Muscle of leg (tissue), 11 donors: Measurements from ENCODE around the gene RBM4B. TPM values are rescaled to one million over a fixed set of nuclear protein-coding genes. Genes with fewer than 3 reads are reported as not detected.
A peak's percentile ranks its signal among the peaks of the same experiment; 100 is the strongest.

ENCODE experiments used
- DNase-seq: peaks from one replicate; pipeline ENCODE4 v3.0.0; 2013
- H3K27ac ChIP-seq: one replicate; pipeline ENCODE4 v1.5.1; 2013; ENCODE audit warnings: mild to moderate bottlenecking, low read length, control low read depth
- H3K27me3 ChIP-seq: one replicate; pipeline ENCODE4 v1.6.1; 2013; ENCODE audit warnings: low read length; ENCODE audit not compliant: control insufficient read depth, insufficient read depth
- H3K36me3 ChIP-seq: one replicate; pipeline ENCODE4 v1.6.1; 2013; ENCODE audit warnings: low read length; ENCODE audit not compliant: control insufficient read depth, insufficient read depth
- H3K4me1 ChIP-seq: one replicate; pipeline ENCODE4 v1.6.1; 2013; ENCODE audit warnings: low read length; ENCODE audit not compliant: control insufficient read depth, insufficient read depth
- H3K4me3 ChIP-seq: one replicate; pipeline ENCODE4 v1.5.1; 2013; ENCODE audit warnings: low read length, control low read depth
- H3K9me3 ChIP-seq: replicated peaks from 2 replicates; pipeline ENCODE4 v1.6.1; 2013; ENCODE audit warnings: low read depth, low read length; ENCODE audit not compliant: control insufficient read depth
- WGBS: methylation state at CpG from one replicate; pipeline ENCODE4 v1.1.5; 2013; ENCODE audit warnings: missing lambda C conversion rate; ENCODE audit not compliant: insufficient coverage; 5-methylcytosine and 5-hydroxymethylcytosine counted together
- polyA plus RNA-seq, 8 donors: library from polyadenylated mRNA; unstranded; fragments of 120-200 nt; gene quantifications; one replicate each; pipeline versions ENCODE4 v1.2.1 to v1.2.3, GENCODE V29; 2013; ENCODE audit warnings: inconsistent platforms in 1 of 8, low replicate concordance in 1 of 8; ENCODE audit not compliant: insufficient read length in 8 of 8, insufficient read depth in 1 of 8
- total RNA-seq: library from RNA; stranded (reverse); fragments of 120-200 nt; gene quantifications from one replicate; pipeline ENCODE4 v1.2.4, GENCODE V29; 2013

The RBM4B gene
- total and polyA plus RNA-seq, 9 donors: 26.7 to 42.8 (median 31.1) TPM

DNA sequence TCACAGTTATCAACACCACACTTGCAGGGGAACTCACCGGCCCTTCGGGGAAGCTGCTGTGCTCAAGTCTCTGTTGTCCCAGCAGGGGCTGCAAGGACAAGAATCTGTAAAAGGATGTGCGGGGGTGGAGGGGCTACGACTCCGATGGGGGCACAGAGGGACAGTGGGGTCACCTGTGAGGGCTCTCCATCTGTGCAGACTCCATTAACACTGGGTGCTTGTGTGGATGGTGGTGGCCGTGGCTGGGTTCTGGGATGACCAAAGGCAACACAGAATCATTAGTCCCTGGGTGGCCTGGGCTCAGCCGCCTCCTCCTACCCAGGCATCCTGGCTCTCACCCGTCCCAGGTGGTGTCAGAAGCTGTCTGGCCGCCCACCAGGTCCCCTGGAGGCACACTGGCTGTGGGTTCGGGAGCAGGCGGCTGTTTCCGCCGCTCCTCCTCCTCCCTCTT lies 10.2 kb upstream of the RBM4B start:
- no peak overlapping the region for H3K4me3 ChIP-seq
- no peaks in the 10 kb centered on the region for H3K9me3 ChIP-seq
- DNase-seq: no peak
- H3K36me3 ChIP-seq: peaks cover 3% of the 10 kb centered on the region
- WGBS: 75% methylated on average over 6 of the region's 13 CpGs
- H3K4me1 ChIP-seq: peaks cover 10% of the 10 kb centered on the region
- no peak overlapping the region for H3K27ac ChIP-seq
- H3K27me3 ChIP-seq: no peaks in the 10 kb centered on the region

- peaks cover 3% of the 10 kb centered on the region for H3K36me3 ChIP-seq
- no peak overlapping the region for H3K4me3 ChIP-seq
- peaks cover 10% of the 10 kb centered on the region for H3K4me1 ChIP-seq
- no peak for DNase-seq
- WGBS: 91% methylated on average over 22 of the region's 33 CpGs
- no peaks in the 10 kb centered on the region for H3K27me3 ChIP-seq
- no peaks in the 10 kb centered on the region for H3K9me3 ChIP-seq
- H3K27ac ChIP-seq: no peak overlapping the region
Measured at GRCh38 chr11:66686801-66687750, 9.4 kb upstream of the RBM4B start.

- no peak for DNase-seq
- Histone ChIP-seq H3K27ac (no peak overlapping the region), H3K27me3 (no peaks in the 10 kb centered on the region), H3K4me1 (peaks cover 10% of the 10 kb centered on the region), H3K36me3 (peaks cover 3% of the 10 kb centered on the region), H3K9me3 (no peaks in the 10 kb centered on the region), H3K4me3 (no peak overlapping the region)
- WGBS: 63% methylated on average over 12 of the region's 15 CpGs
Measured at GRCh38 chr11:66686100-66686785, 8.6 kb upstream of the RBM4B start.

GRCh38 chr11:66685276-66686099 lies 7.8 kb upstream of the RBM4B start:
- Histone ChIP-seq H3K27me3 (no peaks in the 10 kb centered on the region), H3K9me3 (no peaks in the 10 kb centered on the region), H3K27ac (no peak overlapping the region), H3K36me3 (peaks cover 3% of the 10 kb centered on the region), H3K4me1 (peaks cover 10% of the 10 kb centered on the region), H3K4me3 (no peak overlapping the region)
- 82% methylated on average over 25 of the region's 27 CpGs for WGBS
- no peak for DNase-seq

DNA sequence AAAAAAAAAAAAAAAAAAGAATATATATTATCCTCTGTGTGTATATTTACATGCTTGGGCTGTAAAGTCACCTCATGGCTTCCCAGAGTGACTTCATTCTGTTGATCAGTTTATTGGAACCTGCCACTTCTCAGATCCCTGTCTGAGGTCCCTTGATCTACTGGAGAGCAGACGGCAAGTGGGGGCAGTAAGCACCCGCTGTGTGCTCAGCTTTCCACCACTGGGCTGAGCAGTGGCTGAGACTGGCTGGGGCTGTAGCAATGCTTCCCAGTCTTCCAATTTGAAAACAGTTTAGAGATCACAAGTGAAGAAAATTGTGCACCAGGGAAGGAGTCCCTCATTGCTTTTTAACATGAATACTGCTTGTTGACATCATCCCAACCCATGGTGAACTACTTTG lies 6.9 kb upstream of the RBM4B start:
- Histone ChIP-seq H3K4me1 (peaks cover 10% of the 10 kb centered on the region), H3K4me3 (no peak overlapping the region), H3K27ac (no peak overlapping the region), H3K9me3 (no peaks in the 10 kb centered on the region), H3K27me3 (no peaks in the 10 kb centered on the region), H3K36me3 (no peaks in the 10 kb centered on the region)
- whole genome bisulfite sequencing: 91% methylated on average over 2 of the region's 2 CpGs
- DNase-seq: no peak

DNA sequence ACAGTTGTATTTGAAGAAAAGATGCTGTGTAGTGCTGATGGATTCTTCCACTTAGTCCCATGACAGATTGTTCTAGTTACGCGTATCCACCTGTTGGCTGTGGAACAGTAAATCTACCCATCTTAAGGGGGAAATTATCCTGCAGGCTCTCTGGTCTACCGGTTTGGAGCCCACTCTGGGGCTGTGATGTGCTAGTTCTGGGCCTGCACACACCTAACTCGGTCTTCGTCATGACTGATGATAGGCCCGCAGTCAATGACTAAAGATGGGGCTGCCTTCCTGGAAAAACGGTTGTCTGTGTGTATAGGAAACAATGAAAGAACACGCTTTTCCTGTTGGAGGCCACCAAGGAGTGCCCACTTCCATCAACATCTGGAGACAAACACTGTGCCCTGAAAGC lies 6.2 kb upstream of the RBM4B start:
- Histone ChIP-seq H3K27me3 (no peaks in the 10 kb centered on the region), H3K4me3 (no peak overlapping the region), H3K27ac (no peak overlapping the region), H3K36me3 (no peaks in the 10 kb centered on the region), H3K9me3 (no peaks in the 10 kb centered on the region), H3K4me1 (peaks cover 7% of the 10 kb centered on the region)
- no peak for DNase-seq
- 100% methylated on average over 2 of the region's 8 CpGs for WGBS

DNA sequence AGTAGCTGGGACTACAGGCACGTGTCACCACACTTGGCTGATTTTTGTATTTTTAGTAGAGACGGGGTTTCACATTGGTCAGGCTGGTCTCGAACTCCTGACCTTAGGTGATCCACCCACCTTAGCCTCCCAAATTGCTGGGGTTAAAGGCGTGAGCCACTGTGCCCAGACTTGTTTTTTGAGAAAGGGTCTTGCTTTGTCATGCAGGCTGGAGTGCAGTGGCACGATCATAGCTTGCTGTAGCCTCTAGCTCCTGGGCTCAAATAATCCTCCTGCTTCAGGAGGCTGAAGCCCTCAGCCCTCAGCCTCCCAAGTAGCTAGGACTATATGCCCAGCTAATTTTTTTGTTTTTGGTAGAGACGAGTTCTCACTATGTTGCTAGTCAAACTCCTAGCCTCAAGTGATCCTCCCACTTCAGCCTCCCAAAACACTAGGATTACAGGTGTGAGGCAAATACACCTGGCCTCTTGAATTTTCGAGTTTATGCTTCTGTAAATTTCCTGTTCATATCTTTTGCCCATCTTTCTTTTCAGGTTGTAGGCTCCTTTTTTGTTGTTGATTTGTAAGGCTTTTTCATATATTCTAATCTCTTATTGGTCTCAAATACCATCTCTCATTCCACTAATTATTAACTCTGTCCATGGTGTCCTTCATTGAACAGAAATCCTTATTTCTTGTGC lies 3.4 kb upstream of the RBM4B start:
- DNase-seq: no peak
- WGBS: 90% methylated on average over 4 of the region's 7 CpGs
- Histone ChIP-seq H3K9me3 (no peaks in the 10 kb centered on the region), H3K4me3 (no peak overlapping the region), H3K27ac (no peak overlapping the region), H3K27me3 (no peaks in the 10 kb centered on the region), H3K36me3 (peaks cover 4% of the 10 kb centered on the region), H3K4me1 (peaks cover 15% of the 10 kb centered on the region)

DNA sequence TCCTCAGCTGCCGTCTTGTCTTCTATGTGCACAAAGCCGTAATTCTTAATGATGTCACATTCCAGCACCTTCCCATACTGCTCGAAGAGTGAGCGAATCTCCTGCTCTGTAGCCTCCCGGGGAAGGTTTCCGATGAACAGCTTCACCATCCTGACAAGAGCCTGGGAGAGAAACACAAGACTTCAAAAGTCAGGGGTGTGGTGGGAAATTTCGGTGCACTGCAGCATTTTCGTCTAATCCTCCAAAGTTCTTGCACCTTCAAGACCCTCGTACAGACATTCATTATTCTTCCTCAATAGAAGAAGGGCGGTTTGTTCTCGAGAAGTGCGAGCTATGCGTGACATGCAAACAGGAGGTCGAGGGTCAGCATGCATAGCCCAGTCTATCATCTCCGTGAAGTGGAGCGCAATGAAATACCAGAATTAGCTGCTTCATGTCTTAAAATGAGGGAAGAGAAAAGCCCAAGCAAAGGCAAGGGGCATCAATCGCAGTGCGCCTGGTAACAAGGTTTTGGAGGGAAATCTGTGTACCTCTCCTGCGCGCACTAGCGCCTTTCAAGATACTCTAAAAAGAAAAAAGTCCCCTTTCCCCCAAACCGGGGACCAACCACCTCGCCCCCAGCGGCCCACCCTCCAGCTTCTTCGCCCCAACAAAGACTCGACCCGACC lies 622 bp downstream of the RBM4B start:
- Histone ChIP-seq H3K9me3 (no peaks in the 10 kb centered on the region), H3K36me3 (peaks cover 12% of the 10 kb centered on the region), H3K27ac (peak overlapping the region; percentile 100), H3K4me1 (peaks cover 22% of the 10 kb centered on the region), H3K27me3 (no peaks in the 10 kb centered on the region), H3K4me3 (peak overlapping the region; percentile 88)
- DNase-seq: no peak
- 2% methylated on average over 12 of the region's 27 CpGs for WGBS

GRCh38 chr11:66676282-66676919 lies 1.3 kb downstream of the RBM4B start:
- no peak for DNase-seq
- H3K4me3 ChIP-seq: peak overlapping the region; percentile 88
- H3K4me1 ChIP-seq: peaks cover 22% of the 10 kb centered on the region
- H3K9me3 ChIP-seq: no peaks in the 10 kb centered on the region
- H3K36me3 ChIP-seq: peaks cover 12% of the 10 kb centered on the region
- peak overlapping the region; percentile 13 for H3K27ac ChIP-seq
- WGBS: 30% methylated on average over 2 of the region's 16 CpGs
- no peaks in the 10 kb centered on the region for H3K27me3 ChIP-seq
